Mesendoderm (in vitro differentiated cells): ENCODE data around the gene CNTNAP4.

Experiments
- DNase-seq: peaks from one replicate; pipeline ENCODE4 v3.0.0; 2013
- H2AK5ac ChIP-seq: 2 replicates; pipeline ENCODE4 v1.6.1; 2013; ENCODE audit warnings: low read length, inconsistent platforms
- H2BK120ac ChIP-seq: 2 replicates; pipeline ENCODE4 v1.6.1; 2013; ENCODE audit warnings: low read depth, mild to moderate bottlenecking, low read length, moderate library complexity, mixed read lengths
- H2BK15ac ChIP-seq: replicated peaks from 2 replicates; pipeline ENCODE4 v1.6.1; 2013; ENCODE audit warnings: low read depth, mild to moderate bottlenecking, moderate library complexity
- H2BK5ac ChIP-seq: 2 replicates; pipeline ENCODE4 v1.6.1; 2013; ENCODE audit warnings: low read length, inconsistent platforms
- H3K18ac ChIP-seq: 2 replicates; pipeline ENCODE4 v1.6.1; 2013; ENCODE audit warnings: mild to moderate bottlenecking, low read length, mixed read lengths
- H3K23ac ChIP-seq: one replicate; pipeline ENCODE4 v1.6.1; 2013; ENCODE audit warnings: low read length
- H3K27ac ChIP-seq: 2 replicates; pipeline ENCODE4 v1.5.1; 2013; ENCODE audit warnings: low read depth, mild to moderate bottlenecking, inconsistent platforms, low read length, moderate library complexity
- H3K27me3 ChIP-seq: 2 replicates; pipeline ENCODE4 v1.6.1; 2013; ENCODE audit warnings: low read length, control low read depth, mild to moderate bottlenecking, inconsistent platforms; ENCODE audit not compliant: insufficient read depth, poor library complexity
- H3K36me3 ChIP-seq: 2 replicates; pipeline ENCODE4 v1.6.1; 2013; ENCODE audit warnings: low read length, inconsistent platforms; ENCODE audit not compliant: control insufficient read depth, insufficient read depth
- H3K4ac ChIP-seq: one replicate; pipeline ENCODE4 v1.6.1; 2013; ENCODE audit warnings: low read depth, mild to moderate bottlenecking, low read length, moderate library complexity
- H3K4me1 ChIP-seq: 2 replicates; pipeline ENCODE4 v1.6.1; 2013; ENCODE audit warnings: low read depth, low read length, inconsistent platforms; ENCODE audit not compliant: control insufficient read depth
- H3K4me2 ChIP-seq: 2 replicates; pipeline ENCODE4 v1.6.1; 2013; ENCODE audit warnings: low read length
- H3K4me3 ChIP-seq: 2 replicates; pipeline ENCODE4 v1.5.1; 2013; ENCODE audit warnings: mild to moderate bottlenecking, low read length
- H3K56ac ChIP-seq: one replicate; pipeline ENCODE4 v1.6.1; 2013; ENCODE audit warnings: low read length
- H3K79me1 ChIP-seq: 2 replicates; pipeline ENCODE4 v1.6.1; 2013; ENCODE audit warnings: low read length, inconsistent platforms
- H3K79me2 ChIP-seq: 2 replicates; pipeline ENCODE4 v1.6.1; 2013; ENCODE audit warnings: mild to moderate bottlenecking, low read length; ENCODE audit not compliant: control insufficient read depth, insufficient read depth
- H3K9ac ChIP-seq: 2 replicates; pipeline ENCODE4 v1.6.1; 2013; ENCODE audit warnings: low read length, inconsistent platforms
- H4K5ac ChIP-seq: one replicate; pipeline ENCODE4 v1.6.1; 2013; ENCODE audit warnings: low read length
- H4K8ac ChIP-seq: one replicate; pipeline ENCODE4 v1.6.1; 2013; ENCODE audit warnings: low read depth, mild to moderate bottlenecking, control low read depth, low read length, moderate library complexity
- WGBS: extraction: QIAGEN DNeasy Blood & Tissue Kit; methylation state at CpG from one replicate; pipeline ENCODE4 v1.1.7; 2013; ENCODE audit warnings: low lambda C conversion rate, missing lambda C conversion rate; ENCODE audit not compliant: insufficient coverage; ENCODE audit errors: extremely low coverage; 5-methylcytosine and 5-hydroxymethylcytosine counted together

Gene CNTNAP4

DNA sequence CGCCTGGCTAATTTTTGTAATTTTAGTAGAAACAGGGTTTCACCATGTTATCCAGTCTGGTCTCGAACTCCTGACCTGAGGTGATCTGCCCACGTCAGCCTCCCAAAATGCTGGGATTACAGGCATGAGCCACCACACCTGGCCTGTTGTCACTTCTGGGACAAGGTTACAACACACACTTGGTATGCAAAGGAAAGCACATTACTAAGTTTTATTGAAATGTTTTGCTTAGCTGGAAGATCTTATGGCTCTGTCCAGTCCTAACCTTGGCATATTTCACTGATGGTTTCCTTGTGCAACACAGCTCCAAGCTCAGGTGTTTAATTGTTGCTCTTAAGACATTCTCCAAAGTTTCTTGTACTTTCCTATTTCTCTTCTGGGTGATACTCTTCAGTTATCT lies 94.2 kb downstream of the CNTNAP4 start:
- Histone ChIP-seq H3K27ac (no peak overlapping the region), H4K5ac (no peak overlapping the region), H3K79me2 (no peaks in the 10 kb centered on the region), H3K4me1 (no peaks in the 10 kb centered on the region), H3K23ac (no peak overlapping the region), H3K4me2 (no peak overlapping the region), H4K8ac (no peak overlapping the region), H2BK15ac (no peak overlapping the region), H3K27me3 (no peaks in the 10 kb centered on the region), H2BK5ac (no peak overlapping the region), H3K4ac (no peak overlapping the region), H2AK5ac (no peak overlapping the region), H3K79me1 (no peaks in the 10 kb centered on the region), H3K36me3 (no peaks in the 10 kb centered on the region), H3K9ac (no peak overlapping the region), H3K56ac (no peak overlapping the region), H3K4me3 (no peak overlapping the region), H3K18ac (no peak overlapping the region), H2BK120ac (no peak overlapping the region)
- DNase-seq = no peak
- no CpG with 5 or more reads among the region's 3 CpGs for WGBS

DNA sequence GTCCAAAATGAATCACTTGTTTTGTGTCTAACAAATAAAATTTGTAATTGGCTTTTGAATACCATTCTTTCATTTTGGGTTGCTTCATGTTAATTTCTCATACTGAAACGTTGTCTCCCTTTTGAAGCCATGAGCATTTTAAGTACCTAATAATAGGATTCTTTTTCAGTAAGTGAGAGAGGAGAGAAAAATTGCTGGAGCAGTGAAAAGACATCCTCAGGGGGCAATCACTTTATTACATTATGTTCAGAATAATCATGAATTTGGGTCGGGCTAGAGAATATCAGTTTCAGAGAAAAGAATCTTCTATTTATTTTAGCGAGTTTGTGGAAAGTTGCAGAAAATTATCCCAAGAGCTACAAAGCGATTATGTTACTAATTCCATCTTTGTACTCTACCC lies 96.8 kb downstream of the CNTNAP4 start:
- Histone ChIP-seq H3K27ac (no peak overlapping the region), H2BK5ac (no peak overlapping the region), H3K4ac (no peak overlapping the region), H3K79me2 (no peaks in the 10 kb centered on the region), H3K4me1 (no peaks in the 10 kb centered on the region), H4K5ac (no peak overlapping the region), H2BK15ac (no peak overlapping the region), H4K8ac (no peak overlapping the region), H3K9ac (no peak overlapping the region), H3K18ac (no peak overlapping the region), H3K4me2 (no peak overlapping the region), H2BK120ac (no peak overlapping the region), H3K56ac (no peak overlapping the region), H3K36me3 (no peaks in the 10 kb centered on the region), H3K4me3 (no peak overlapping the region), H2AK5ac (no peak overlapping the region), H3K23ac (no peak overlapping the region), H3K79me1 (no peaks in the 10 kb centered on the region), H3K27me3 (no peaks in the 10 kb centered on the region)
- DNase-seq = no peak
- WGBS = no CpG with 5 or more reads among the region's 4 CpGs

DNA sequence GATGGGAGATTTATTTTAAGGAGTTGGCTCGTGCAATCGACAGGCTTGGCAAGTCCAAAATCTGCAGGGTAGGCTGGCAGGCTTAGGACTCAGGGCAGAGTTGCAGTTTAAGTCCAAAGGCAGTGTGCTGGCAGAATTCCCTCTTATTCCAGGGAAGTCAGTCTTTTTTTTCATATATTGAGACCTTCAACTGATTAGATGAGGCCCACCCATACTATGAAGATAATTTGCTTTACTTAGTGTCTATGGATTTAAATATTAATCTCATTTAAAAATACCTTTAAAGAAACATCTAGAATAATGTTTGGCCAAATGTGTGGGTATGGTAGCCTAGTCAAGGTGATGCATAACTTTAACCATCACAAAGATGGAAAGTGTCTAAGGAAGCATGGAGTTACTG lies 99.8 kb downstream of the CNTNAP4 start:
- Histone ChIP-seq H3K56ac (no peak overlapping the region), H2AK5ac (no peak overlapping the region), H3K18ac (no peak overlapping the region), H3K4ac (no peak overlapping the region), H3K79me2 (no peaks in the 10 kb centered on the region), H4K5ac (no peak overlapping the region), H3K4me3 (no peak overlapping the region), H2BK15ac (no peak overlapping the region), H2BK5ac (no peak overlapping the region), H3K27ac (no peak overlapping the region), H3K27me3 (no peaks in the 10 kb centered on the region), H2BK120ac (no peak overlapping the region), H3K79me1 (no peaks in the 10 kb centered on the region), H3K4me1 (no peaks in the 10 kb centered on the region), H3K36me3 (no peaks in the 10 kb centered on the region), H4K8ac (no peak overlapping the region), H3K9ac (no peak overlapping the region), H3K23ac (no peak overlapping the region), H3K4me2 (no peak overlapping the region)
- DNase-seq = no peak
- no CpG with 5 or more reads among the region's 2 CpGs for whole genome bisulfite sequencing

DNA sequence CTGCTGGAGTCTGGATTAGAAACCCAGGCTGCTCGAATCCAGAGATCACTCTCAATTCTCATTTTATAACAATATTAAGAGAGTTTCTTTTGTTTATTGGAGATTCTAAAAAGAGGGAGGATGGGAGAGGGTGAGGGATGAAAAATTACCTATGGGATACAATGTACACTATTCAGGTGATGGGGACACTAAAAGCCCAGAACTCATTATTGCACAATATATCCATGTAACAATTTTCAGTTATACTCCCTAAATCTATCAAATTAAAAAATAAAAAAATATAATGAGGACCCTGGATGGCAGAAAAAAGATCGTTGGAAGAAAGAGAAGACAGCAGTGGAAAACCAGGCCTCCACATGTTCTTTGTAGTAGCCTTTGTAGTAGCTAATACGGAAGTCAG lies 100.8 kb downstream of the CNTNAP4 start:
- Histone ChIP-seq H2BK5ac (no peak overlapping the region), H4K5ac (no peak overlapping the region), H3K79me2 (no peaks in the 10 kb centered on the region), H2AK5ac (no peak overlapping the region), H3K56ac (no peak overlapping the region), H2BK120ac (no peak overlapping the region), H3K27me3 (no peaks in the 10 kb centered on the region), H2BK15ac (no peak overlapping the region), H3K36me3 (no peaks in the 10 kb centered on the region), H3K23ac (no peak overlapping the region), H3K79me1 (no peaks in the 10 kb centered on the region), H3K4ac (no peak overlapping the region), H3K9ac (no peak overlapping the region), H3K4me2 (no peak overlapping the region), H3K4me1 (no peaks in the 10 kb centered on the region), H4K8ac (no peak overlapping the region), H3K18ac (no peak overlapping the region), H3K27ac (no peak overlapping the region), H3K4me3 (no peak overlapping the region)
- DNase-seq = no peak
- no CpG with 5 or more reads among the region's 3 CpGs for WGBS

DNA sequence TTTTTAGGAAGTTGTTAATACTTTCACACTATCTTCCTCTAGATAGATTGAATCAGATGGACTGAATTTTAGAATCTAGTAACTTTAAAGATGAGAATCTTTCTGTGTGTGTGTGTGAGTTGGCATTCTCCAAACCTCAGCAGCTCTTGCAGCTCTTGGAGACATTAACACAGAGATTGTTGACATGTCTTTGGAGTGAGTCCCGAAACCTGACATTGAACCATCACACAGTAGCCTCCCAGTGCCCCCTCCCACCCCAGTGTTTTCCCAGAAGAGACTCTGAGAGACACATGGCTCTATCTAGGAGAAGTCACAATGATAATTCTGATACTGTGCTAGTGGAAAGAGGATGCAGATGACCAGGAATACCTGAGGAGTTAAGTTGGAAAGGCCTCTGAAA lies 103.9 kb downstream of the CNTNAP4 start:
- Histone ChIP-seq H4K5ac (no peak overlapping the region), H3K27ac (no peak overlapping the region), H2BK15ac (no peak overlapping the region), H3K4me1 (no peaks in the 10 kb centered on the region), H3K23ac (no peak overlapping the region), H2BK5ac (no peak overlapping the region), H2AK5ac (no peak overlapping the region), H3K4ac (no peak overlapping the region), H3K9ac (no peak overlapping the region), H3K56ac (no peak overlapping the region), H3K36me3 (no peaks in the 10 kb centered on the region), H3K79me2 (no peaks in the 10 kb centered on the region), H3K27me3 (no peaks in the 10 kb centered on the region), H3K18ac (no peak overlapping the region), H3K4me3 (no peak overlapping the region), H2BK120ac (no peak overlapping the region), H4K8ac (no peak overlapping the region), H3K4me2 (no peak overlapping the region), H3K79me1 (no peaks in the 10 kb centered on the region)
- no peak for DNase-seq
- WGBS = no CpG with 5 or more reads among the region's 1 CpG

- H3K4me3 ChIP-seq = no peak overlapping the region
- no peaks in the 10 kb centered on the region for H3K36me3 ChIP-seq
- H3K9ac ChIP-seq = no peak overlapping the region
- H4K5ac ChIP-seq = no peak overlapping the region
- no peak overlapping the region for H2AK5ac ChIP-seq
- no peaks in the 10 kb centered on the region for H3K27me3 ChIP-seq
- no peak overlapping the region for H3K56ac ChIP-seq
- no peak overlapping the region for H3K4me2 ChIP-seq
- H3K18ac ChIP-seq = no peak overlapping the region
- H3K23ac ChIP-seq = no peak overlapping the region
- DNase-seq = no peak
- H3K79me2 ChIP-seq = no peaks in the 10 kb centered on the region
- H3K27ac ChIP-seq = no peak overlapping the region
- WGBS = no CpG with 5 or more reads among the region's 7 CpGs
- H2BK5ac ChIP-seq = no peak overlapping the region
- H3K4ac ChIP-seq = no peak overlapping the region
- no peak overlapping the region for H2BK120ac ChIP-seq
- no peak overlapping the region for H2BK15ac ChIP-seq
- no peaks in the 10 kb centered on the region for H3K4me1 ChIP-seq
- H3K79me1 ChIP-seq = no peaks in the 10 kb centered on the region
- H4K8ac ChIP-seq = no peak overlapping the region
Observed at GRCh38 chr16:76385601-76386230, 108.5 kb downstream of the CNTNAP4 start.
